ENCODE results near the gene PSTPIP2.

The PSTPIP2 gene

GRCh38 chr18:45945669-45946068, 126.4 kb downstream of the PSTPIP2 start:
- Histone ChIP-seq H3K27ac (replicated peaks) (no peak overlapping the region), H3K4me3 (replicated peaks; ENCODE audit: insufficient read depth, low read length) (no peak overlapping the region), H3K27me3 (ENCODE audit: insufficient read depth, poor library complexity, severe bottlenecking) (no peaks in the 10 kb centered on the region)
- no peak for DNase-seq (ENCODE audit: low read depth in 1 of 2, low spot score in 1 of 2)
- TF ChIP-seq GABPA (IDR thresholded peaks at IDR 0.05; ENCODE audit: low read depth) (no peak), POLR2AphosphoS5 (IDR thresholded peaks at IDR 0.05; ENCODE audit: low read depth) (no peak), SPI1 (IDR thresholded peaks at IDR 0.05; ENCODE audit: borderline replicate concordance, low read depth) (no peak), CTCF (IDR thresholded peaks at IDR 0.05; ENCODE audit: insufficient read depth, low read length) (no peak), REST (IDR thresholded peaks at IDR 0.05; ENCODE audit: insufficient replicate concordance, low read depth) (no peak)

- no peak overlapping the region for H3K27ac ChIP-seq (replicated peaks)
- TF ChIP-seq CTCF (IDR thresholded peaks at IDR 0.05; ENCODE audit: insufficient read depth, low read length) (no peak), REST (IDR thresholded peaks at IDR 0.05; ENCODE audit: insufficient replicate concordance, low read depth) (no peak), POLR2AphosphoS5 (IDR thresholded peaks at IDR 0.05; ENCODE audit: low read depth) (no peak), GABPA (IDR thresholded peaks at IDR 0.05; ENCODE audit: low read depth) (no peak), SPI1 (IDR thresholded peaks at IDR 0.05; ENCODE audit: borderline replicate concordance, low read depth) (no peak)
- H3K4me3 ChIP-seq (replicated peaks; ENCODE audit: insufficient read depth, low read length), result no peak overlapping the region
- no peaks in the 10 kb centered on the region for H3K27me3 ChIP-seq (ENCODE audit: insufficient read depth, poor library complexity, severe bottlenecking)
- DNase-seq (ENCODE audit: low read depth in 1 of 2, low spot score in 1 of 2), result no peak
These were observed 131.3 kb downstream of the PSTPIP2 start for GRCh38 chr18:45940724-45941123.

GRCh38 chr18:45939236-45939635, 132.8 kb downstream of the PSTPIP2 start:
- no peak for TF ChIP-seq POLR2AphosphoS5 (IDR thresholded peaks at IDR 0.05; ENCODE audit: low read depth)
- no peak for TF ChIP-seq REST (IDR thresholded peaks at IDR 0.05; ENCODE audit: insufficient replicate concordance, low read depth)
- no peak for TF ChIP-seq SPI1 (IDR thresholded peaks at IDR 0.05; ENCODE audit: borderline replicate concordance, low read depth)
- TF ChIP-seq CTCF (IDR thresholded peaks at IDR 0.05; ENCODE audit: insufficient read depth, low read length), result no peak
- no peak for TF ChIP-seq GABPA (IDR thresholded peaks at IDR 0.05; ENCODE audit: low read depth)
- no peaks in the 10 kb centered on the region for H3K27me3 ChIP-seq (ENCODE audit: insufficient read depth, poor library complexity, severe bottlenecking)
- no peak for DNase-seq (ENCODE audit: low read depth in 1 of 2, low spot score in 1 of 2)
- no peak overlapping the region for H3K27ac ChIP-seq (replicated peaks)
- H3K4me3 ChIP-seq (replicated peaks; ENCODE audit: insufficient read depth, low read length), result no peak overlapping the region

Data from HL-60 (cell line).